Measurements from ENCODE around the gene C5AR2. TPM values are rescaled to one million over a fixed set of nuclear protein-coding genes. Genes with fewer than 3 reads are reported as not detected.

C5AR2 gene
- total RNA-seq, 2 donors from 2014 or later: not detected

DNA sequence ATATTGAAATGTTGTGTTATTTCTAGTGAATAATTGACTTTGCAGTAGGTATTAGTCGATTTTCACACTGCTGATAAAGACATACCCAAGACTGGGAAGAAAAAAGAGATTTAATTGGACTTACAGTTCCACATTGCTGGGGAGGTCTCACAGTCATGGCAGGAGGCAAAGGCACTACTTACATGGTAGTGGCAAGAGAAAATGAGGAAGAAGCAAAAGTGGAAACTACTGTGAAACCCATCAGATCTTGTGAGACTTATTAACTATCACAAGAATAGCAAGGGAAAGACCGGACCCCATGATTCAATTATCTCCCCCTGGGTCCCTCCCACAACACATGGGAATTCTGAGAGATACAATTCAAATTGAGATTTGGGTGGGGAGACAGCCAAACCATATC, 9.9 kb upstream of the C5AR2 start:
- H3K27me3 Mint-ChIP-seq (ENCODE audit: insufficient read depth): no peaks in the 10 kb centered on the region
- TF ChIP-seq, protein P1, sequence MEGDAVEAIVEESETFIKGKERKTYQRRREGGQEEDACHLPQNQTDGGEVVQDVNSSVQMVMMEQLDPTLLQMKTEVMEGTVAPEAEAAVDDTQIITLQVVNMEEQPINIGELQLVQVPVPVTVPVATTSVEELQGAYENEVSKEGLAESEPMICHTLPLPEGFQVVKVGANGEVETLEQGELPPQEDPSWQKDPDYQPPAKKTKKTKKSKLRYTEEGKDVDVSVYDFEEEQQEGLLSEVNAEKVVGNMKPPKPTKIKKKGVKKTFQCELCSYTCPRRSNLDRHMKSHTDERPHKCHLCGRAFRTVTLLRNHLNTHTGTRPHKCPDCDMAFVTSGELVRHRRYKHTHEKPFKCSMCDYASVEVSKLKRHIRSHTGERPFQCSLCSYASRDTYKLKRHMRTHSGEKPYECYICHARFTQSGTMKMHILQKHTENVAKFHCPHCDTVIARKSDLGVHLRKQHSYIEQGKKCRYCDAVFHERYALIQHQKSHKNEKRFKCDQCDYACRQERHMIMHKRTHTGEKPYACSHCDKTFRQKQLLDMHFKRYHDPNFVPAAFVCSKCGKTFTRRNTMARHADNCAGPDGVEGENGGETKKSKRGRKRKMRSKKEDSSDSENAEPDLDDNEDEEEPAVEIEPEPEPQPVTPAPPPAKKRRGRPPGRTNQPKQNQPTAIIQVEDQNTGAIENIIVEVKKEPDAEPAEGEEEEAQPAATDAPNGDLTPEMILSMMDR (conservative IDR thresholded peaks at IDR 0.05): no peak
- H3K27me3 ChIP-seq (ENCODE audit: control insufficient read depth, insufficient read depth, low read length, poor library complexity, severe bottlenecking): no peaks in the 10 kb centered on the region
- WGBS, 2 experiments (ENCODE audit: insufficient coverage in 1 of 2, insufficient read length in 1 of 2): 92% methylated on average over 1 to 2 of the region's 2 CpGs
- H3K9me3 ChIP-seq (ENCODE audit: control insufficient read depth, low read length): no peaks in the 10 kb centered on the region
- H3K9me3 Mint-ChIP-seq: no peaks in the 10 kb centered on the region
- H3K36me3 ChIP-seq (ENCODE audit: control insufficient read depth, insufficient read depth, low read length): no peaks in the 10 kb centered on the region
- no peak overlapping the region for H3K27ac Mint-ChIP-seq
- H3K4me3 Mint-ChIP-seq: no peak overlapping the region
- DNase-seq: no peak
- H3K9ac ChIP-seq (ENCODE audit: extremely low read depth, low read length, poor library complexity, severe bottlenecking): no peak overlapping the region
- H3K36me3 Mint-ChIP-seq (ENCODE audit: low read depth): no peaks in the 10 kb centered on the region
- H3K4me1 ChIP-seq (ENCODE audit: control insufficient read depth, insufficient read depth, low read length): no peaks in the 10 kb centered on the region
- H3K4me1 Mint-ChIP-seq: no peaks in the 10 kb centered on the region
- no peak overlapping the region for H3K27ac ChIP-seq (ENCODE audit: low read depth, low read length)
- H3K4me3 ChIP-seq (ENCODE audit: low read length): no peak overlapping the region

DNA sequence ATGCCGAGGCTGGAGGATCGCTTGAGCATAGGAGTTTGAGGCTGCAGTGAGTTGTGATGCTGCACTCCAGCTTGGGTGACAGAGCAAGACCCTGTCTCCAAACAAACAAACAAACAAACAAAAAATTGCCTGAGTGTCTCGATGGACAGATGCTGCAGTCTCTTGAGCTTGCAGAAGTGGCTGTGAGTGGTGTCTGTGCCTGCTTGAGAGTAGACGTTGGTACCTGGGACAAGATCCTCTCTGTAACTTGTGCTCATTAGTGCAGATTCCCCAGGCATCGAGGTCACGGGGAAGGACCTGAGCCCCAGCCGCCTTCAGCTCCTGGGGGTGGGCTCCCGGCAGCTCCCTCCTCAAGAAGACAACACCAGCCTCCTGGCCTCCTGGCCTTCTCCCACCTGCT, 8.6 kb upstream of the C5AR2 start:
- no peaks in the 10 kb centered on the region for H3K27me3 Mint-ChIP-seq (ENCODE audit: insufficient read depth)
- no peak overlapping the region for H3K4me3 ChIP-seq (ENCODE audit: low read length)
- TF ChIP-seq, protein P1 (conservative IDR thresholded peaks at IDR 0.05): no peak
- H3K36me3 ChIP-seq (ENCODE audit: control insufficient read depth, insufficient read depth, low read length): no peaks in the 10 kb centered on the region
- H3K9me3 ChIP-seq (ENCODE audit: control insufficient read depth, low read length): no peaks in the 10 kb centered on the region
- WGBS, 2 experiments (ENCODE audit: insufficient coverage in 1 of 2, insufficient read length in 1 of 2): 92 to 100% methylated on average over 1 to 8 of the region's 8 CpGs
- no peak overlapping the region for H3K4me3 Mint-ChIP-seq
- no peaks in the 10 kb centered on the region for H3K4me1 ChIP-seq (ENCODE audit: control insufficient read depth, insufficient read depth, low read length)
- H3K36me3 Mint-ChIP-seq (ENCODE audit: low read depth): no peaks in the 10 kb centered on the region
- H3K27ac ChIP-seq (ENCODE audit: low read depth, low read length): no peak overlapping the region
- no peak for DNase-seq
- no peaks in the 10 kb centered on the region for H3K4me1 Mint-ChIP-seq
- no peaks in the 10 kb centered on the region for H3K27me3 ChIP-seq (ENCODE audit: control insufficient read depth, insufficient read depth, low read length, poor library complexity, severe bottlenecking)
- H3K27ac Mint-ChIP-seq: no peak overlapping the region
- no peak overlapping the region for H3K9ac ChIP-seq (ENCODE audit: extremely low read depth, low read length, poor library complexity, severe bottlenecking)
- H3K9me3 Mint-ChIP-seq: no peaks in the 10 kb centered on the region

DNA sequence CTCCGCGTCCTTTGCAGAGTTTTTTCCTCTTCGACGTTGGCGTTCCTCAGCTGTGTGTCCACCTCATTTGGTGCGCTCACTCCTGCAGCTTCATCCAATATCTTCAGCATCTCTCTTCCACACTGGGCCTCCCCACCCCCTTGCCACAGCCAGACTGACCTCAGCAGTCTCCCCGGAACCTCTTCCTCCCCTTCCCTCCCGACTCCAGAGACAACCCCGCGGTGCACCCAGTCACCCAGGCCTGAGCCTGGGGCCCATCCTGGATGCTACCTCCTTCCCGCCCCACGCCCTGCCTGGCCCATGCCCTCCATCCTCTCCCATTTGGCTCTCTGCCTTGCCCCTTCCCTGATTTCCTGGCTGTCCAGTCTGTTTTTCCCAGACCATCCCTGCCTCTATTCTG, 8.1 kb upstream of the C5AR2 start:
- 91 to 98% methylated on average over 6 to 12 of the region's 12 CpGs for WGBS, 2 experiments (ENCODE audit: insufficient coverage in 1 of 2, insufficient read length in 1 of 2)
- DNase-seq: no peak
- no peaks in the 10 kb centered on the region for H3K9me3 Mint-ChIP-seq

More for the DNA sequence above, 8.1 kb upstream of the C5AR2 start:
- Mint-ChIP-seq H3K4me3 (no peak overlapping the region), H3K27ac (no peak overlapping the region), H3K4me1 (no peaks in the 10 kb centered on the region), H3K27me3 (ENCODE audit: insufficient read depth) (no peaks in the 10 kb centered on the region), H3K36me3 (ENCODE audit: low read depth) (no peaks in the 10 kb centered on the region)
- Histone ChIP-seq H3K27me3 (ENCODE audit: control insufficient read depth, insufficient read depth, low read length, poor library complexity, severe bottlenecking) (no peaks in the 10 kb centered on the region), H3K27ac (ENCODE audit: low read depth, low read length) (no peak overlapping the region), H3K9ac (ENCODE audit: extremely low read depth, low read length, poor library complexity, severe bottlenecking) (no peak overlapping the region), H3K4me1 (ENCODE audit: control insufficient read depth, insufficient read depth, low read length) (no peaks in the 10 kb centered on the region), H3K9me3 (ENCODE audit: control insufficient read depth, low read length) (no peaks in the 10 kb centered on the region), H3K4me3 (ENCODE audit: low read length) (no peak overlapping the region), H3K36me3 (ENCODE audit: control insufficient read depth, insufficient read depth, low read length) (no peaks in the 10 kb centered on the region)
- TF ChIP-seq, protein P1 (conservative IDR thresholded peaks at IDR 0.05): no peak

Measured in endodermal cell (in vitro differentiated cells).